CMK (cell line): Measurements from ENCODE around the gene GTF2I.
"Not testable (repeated sequence)": the region's sequence is repeated elsewhere in the genome, so short reads cannot be mapped to it uniquely, and the experiment has no call there.

Experiments
- DNase-seq: peaks from one replicate; pipeline ENCODE4 v3.0.0-alpha.2; 2010; ENCODE audit warnings: low read depth

The GTF2I gene

DNA sequence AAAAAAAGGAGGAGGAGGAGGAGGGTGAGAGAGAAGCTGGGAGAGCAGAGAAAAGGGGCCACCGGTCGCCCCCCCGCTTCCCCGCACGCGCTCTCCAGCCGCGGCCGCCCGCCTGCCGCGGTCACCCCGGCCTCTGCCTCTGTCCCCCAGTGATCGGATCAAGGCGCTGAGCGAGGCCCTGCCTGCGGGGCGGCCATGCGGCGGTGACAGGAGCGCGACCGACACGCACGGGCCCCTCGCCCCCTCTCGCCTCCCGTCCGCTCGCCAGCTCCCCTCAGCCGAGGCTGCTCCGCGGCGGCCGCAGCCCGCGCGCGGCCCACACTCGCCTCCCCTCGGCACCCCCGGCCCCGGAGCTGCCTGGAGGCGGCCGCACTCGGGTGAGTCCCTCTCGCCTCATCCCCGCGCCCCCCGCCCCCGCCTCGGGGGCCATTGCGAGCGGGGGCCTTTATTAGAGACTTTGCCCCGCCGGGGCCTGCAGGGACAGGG lies at the start of gene GTF2I:
Gene GTF2I, plus strand, starts transcription at position 27 of the 486 bp plus-strand sequence. CDS start 31,411 bp downstream, outside the sequence.
- DNase-seq: no peak

DNA sequence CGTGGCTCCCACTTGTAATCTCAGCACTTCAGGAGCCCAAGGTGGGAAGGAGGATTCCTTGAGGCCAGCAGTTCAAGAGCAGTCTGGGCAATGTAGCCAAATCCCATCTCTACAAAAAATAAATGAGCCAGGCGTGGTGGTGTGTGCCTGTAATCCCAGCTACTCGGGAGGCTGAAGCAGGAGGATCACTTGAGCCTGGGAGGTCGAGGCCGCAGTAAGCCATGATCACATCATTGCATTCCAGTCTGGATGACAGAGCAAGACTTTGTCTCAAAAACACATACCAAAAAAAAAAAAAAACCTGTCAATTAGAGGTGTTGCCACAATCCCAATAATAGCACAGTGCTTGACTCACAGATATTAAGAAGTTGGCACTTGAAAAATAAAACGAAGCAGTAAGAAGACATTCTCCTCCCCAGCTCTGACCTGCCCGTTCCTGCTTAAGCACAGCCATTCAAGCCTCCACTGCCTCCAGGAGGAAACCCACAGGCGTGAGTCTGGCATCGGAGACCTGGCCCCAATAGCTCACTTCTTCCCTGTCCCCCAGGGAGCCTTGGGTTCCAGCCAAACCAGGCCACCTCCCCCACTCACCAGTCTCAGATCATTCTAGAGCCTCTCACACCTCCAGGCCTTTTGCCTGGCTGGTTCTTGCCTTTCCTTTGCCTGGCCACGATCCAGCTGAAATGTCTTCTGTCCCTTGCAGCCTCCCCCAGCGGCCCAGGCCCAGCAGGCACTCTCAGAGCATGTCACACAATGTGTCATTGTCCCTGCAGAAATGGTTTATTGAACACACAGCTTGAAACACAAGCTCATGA lies 45.3 kb upstream of the GTF2I start:
- DNase-seq: no peak

DNA sequence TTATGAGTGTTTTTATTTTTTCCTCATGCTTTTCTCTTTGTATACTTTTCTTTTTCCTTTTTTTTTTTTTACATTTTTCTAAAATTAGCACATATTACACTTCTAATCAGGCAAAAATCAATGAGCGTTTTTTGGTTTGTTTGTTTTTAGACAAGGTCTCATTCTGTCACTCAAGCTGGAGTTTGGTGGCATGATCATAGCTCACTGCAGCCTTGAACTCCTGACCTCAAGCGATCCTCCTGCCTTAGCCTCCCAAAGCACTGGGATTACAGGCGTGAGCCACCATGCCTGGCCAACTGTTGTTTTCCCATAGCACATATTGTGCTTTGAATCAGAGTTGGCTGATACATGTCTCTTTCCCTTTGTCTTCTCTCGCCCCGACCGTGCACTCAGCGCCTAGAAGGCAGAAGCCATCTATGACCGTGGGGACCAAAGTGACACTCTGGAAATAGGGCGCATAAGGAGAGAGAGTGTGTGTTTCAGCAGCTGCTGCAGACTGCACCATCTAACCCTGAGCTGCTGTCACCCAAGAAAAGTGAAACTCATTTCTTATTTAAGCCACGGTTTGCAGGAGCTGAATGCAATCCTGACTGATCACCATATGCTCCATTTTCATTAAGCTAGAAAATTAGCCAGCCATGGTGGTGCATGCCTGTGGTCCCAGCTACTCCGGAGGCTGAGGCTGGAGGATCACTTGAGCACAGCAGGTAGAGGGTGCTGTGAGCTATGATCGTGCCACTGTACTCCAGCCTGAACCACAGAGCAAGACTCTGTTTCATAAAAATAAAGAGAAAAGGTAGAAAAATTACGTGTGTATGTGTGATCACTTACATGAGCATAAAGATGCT lies 41.4 kb upstream of the GTF2I start:
- no peak for DNase-seq

DNA sequence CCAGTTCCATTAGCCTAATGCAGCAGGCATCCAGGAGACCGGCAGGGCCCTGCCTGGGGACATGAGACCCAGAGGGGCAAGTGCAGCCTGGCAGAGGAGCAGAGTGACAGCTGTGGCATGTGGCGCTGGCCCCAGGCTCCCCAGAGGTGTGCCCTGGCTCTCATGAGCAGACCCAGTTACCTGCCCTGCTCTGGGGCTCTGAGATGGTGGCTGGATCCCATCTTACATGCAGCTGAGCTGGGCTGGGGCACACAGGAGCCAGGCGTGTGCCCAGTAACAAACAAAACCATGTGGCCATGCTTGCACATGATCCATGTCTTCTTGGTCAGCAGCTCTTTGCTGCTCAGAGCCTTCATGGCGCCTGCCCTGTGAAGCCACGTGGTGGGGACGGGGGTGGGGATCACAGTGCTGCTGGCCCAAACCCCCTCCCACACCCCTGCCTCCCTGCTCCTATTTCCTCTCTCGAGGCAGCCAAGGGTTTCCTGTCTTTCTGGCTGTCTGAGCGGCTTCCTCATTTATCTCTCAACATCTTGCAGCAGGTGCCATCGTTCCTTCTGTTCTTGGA lies 40.3 kb upstream of the GTF2I start:
- no peak for DNase-seq

DNA sequence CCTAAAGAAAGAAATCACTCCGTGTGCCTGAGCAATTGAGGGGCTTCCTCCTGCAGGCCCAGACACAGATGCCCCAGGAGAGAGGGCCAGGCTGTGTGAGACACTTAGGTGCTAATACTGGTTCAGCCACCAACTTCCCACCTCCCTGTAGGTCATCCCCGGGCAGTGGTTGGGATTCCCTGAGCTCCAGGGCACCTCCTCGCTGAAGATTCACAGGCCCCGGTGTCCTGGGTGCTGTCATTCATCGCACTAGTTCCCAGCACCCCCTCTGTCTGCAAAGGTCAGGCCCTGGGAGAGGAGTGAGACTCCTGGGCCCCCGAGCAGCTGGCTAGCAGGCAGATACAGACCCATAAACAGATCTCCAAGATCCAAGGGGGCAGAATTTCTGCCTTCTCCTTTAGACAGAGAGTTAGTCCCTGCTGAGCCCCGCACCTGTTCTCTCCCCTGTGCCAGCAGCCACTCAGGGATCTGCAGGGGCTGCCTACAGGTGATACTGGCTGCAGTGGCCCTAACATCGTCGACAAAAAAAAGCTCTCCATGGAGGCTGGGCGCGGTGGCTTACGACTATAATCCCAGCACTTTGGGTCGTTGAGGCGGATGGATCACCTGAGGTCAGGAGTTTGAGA lies 38.2 kb upstream of the GTF2I start:
- DNase-seq: no peak

DNA sequence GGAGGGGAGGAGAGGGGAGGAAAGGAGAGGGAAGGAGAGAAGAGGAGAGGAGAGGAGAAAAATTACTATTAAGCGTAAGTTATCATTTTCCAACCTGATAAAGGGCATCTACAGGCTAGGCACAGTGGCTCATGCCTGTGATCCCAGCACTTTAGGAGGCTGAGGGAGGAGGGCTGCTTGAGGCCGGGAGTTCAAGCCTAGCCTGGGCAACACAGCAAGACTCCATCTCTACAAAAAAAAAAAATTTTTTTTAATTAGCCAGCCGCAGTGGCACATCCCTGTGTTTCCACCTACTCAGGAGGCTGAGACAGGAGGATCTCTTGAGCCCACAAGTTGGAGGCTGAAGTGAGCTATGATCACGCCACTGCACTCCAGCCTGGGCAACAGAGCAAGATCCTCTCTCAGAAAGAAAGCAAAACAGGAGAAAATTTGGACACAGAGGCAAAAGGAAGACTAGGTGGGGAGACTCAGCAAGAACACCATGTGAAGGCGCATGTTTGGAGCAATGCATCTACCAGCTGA lies 35.2 kb upstream of the GTF2I start:
- no peak for DNase-seq

DNA sequence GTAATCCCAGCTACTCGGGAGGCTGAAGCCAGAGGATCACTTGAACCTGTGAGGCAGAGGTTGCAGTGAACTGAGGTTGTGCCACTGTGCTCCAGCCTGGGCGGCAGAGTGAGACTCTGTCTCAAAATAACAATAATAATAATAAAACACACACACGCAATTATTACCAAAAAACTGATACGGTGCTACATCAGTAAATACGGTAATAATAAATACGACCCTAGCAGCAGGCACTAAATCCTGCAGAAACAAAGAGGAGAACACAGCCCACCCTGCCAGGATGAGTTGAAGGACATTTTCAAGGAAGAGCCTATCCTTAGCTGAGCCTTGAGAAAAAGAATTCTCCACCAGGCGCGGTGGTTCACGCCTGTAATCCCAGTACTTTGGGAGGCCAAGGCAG lies 34.4 kb upstream of the GTF2I start:
- no peak for DNase-seq

DNA sequence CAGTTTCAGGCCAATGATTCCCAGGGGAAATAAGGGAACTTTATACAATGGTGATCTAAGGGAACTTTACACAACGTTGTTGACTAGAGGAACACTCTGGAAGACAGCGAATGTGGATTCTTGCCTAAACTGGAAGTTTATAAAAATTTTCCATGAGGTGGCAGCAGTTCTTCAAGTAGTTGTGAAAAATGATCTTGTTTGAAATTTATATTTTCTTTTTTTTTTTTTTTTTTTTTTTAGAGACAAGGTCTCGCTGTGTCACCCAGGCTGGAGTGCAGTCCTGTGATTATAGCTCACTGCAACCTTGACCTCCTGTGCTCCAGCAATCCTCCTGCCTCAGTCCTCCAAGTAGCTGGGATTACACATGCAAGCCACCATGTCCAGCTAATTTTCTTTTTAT lies 32.1 kb upstream of the GTF2I start:
- no peak for DNase-seq

DNA sequence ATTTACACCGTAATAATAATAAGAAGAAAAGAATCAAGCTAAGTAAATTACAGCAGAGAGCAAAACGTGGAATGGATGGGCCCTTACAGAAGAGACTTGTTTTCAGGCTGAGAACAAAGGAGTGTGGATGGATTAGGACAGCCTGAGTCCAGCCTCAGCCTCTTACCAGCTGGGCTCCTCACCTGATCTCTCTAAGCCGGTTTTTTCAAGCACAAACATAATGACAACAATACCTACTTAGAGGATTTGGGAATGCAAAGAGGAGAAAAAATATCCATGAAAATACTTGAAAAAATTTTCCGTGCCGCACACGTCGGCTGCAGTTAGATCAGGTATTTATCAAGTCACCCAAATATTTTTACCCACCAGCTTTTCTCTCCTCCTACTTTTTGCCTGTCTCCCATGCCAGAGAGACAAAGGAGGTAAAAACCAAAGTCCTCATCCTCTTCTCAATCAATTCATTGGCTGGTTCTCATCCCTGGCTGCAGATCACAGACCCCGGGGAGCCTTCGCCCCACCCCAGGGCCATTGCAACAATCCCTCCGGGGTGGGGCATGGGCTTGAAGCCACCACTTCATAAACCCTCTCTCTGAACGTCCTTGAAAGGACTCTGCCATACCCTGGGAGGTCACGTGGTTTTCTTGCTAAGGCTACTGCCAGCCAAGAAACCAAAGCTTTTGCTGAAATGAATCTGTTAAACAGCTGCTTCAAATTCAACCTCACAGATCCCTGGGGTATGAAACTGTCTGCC lies 29.7 kb upstream of the GTF2I start:
- no peak for DNase-seq

DNA sequence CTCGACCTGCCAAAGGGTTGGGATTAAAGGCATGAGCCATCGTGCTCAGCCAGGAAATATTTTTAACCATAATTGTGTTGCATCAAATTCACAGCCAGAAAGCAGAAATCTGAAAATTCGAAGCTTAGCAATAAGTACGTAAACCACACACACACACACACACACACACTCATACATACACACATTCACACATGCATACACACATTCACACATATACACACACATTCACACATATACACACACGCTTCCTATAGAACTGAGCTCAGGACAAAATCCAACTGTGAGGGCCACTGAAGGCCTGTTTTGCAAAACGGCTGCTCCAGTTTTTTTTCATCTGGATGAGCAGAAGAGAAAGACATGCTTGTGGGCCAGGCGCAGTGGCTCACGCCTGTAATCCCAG lies 25.0 kb upstream of the GTF2I start:
- no peak for DNase-seq

DNA sequence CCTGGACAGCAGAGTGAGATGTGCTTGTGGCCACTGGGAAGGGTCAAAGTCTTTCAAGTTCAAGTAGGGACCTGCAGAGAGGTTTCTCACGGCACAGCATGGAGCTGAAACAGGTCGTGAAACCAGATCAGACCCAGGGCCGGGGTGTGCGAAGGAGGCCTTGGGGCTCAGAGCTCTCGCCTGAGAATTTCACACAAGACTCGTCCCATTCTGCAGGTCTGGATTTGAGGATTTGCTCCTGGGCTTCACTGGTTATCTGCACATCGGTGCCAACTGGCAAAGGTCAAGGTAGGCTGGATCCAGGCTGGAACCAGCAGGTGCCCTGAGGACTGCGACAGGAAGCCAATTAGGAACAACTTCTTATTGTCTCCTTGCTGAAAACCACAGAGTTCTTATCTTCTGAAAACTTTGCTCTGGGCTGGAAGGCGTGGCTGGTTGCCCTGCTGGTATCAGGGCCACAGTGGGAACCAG lies 24.0 kb upstream of the GTF2I start:
- no peak for DNase-seq

DNA sequence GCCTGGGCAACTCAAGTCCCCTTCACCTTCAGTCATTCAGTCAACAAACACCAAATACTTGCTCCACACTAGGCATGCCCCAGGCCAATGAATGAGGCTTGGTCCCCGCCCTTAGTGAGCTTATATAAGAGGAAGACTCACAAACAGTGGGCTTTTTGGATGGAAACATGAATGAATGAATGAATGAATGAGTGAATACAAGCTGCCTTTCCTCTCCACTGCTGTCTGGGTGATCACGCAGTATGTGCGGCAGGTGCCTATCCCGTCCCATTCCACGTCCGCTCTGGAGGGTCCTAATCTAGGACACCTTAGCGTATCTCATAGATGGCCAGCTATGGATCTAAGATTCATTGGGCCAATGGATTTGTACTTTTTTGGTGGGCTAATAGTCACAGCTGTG lies 19.8 kb upstream of the GTF2I start:
- DNase-seq: no peak

DNA sequence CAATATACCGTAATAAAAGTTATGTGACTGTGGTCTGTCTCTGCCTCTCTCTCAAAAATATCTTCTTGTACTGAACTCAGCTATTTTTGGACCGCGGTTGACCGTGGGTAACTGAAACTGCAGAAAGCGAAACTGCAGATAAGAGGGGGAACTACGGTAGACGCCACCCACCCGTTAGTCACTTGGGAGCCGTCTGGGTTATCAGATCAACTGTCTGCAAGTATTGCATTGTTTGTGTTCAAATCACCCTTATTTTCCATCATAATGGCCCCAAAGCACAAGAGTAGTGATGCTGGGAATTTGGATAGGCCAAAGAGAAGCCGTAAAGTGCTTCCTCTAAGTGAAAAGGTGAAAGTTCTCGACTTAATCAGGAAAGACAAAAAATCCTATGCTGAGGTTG lies 7.5 kb upstream of the GTF2I start:
- DNase-seq: not testable (repeated sequence)

DNA sequence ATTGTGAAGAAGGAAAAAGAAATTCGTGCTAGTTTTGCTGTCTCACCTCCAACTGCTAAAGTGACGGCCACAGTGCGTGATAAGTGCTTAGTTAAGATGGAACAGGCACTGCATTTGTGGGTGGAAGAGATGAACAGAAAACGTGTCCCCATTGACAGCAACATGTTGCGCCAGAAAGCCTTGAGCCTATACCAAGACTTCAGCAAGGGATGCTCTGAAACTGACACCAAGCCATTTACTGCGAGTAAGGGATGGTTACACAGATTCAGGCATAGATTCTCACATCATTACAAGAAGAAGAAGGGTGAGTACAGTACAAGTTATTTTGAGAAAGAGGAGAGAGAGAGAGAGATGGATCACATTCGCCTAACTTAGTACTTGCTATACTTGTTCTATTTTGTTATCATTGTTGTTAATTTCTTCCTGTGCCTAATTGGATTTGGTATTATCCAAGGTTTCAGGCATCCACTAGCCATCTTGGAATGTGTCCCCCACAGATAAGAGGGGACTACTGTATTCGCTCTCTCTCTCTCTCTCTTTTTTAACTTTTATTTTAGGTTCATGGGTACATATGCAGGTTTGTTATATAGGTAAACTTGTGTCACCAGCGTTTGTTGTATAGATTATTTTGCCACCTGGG lies 6.9 kb upstream of the GTF2I start:
- not testable (repeated sequence) for DNase-seq

DNA sequence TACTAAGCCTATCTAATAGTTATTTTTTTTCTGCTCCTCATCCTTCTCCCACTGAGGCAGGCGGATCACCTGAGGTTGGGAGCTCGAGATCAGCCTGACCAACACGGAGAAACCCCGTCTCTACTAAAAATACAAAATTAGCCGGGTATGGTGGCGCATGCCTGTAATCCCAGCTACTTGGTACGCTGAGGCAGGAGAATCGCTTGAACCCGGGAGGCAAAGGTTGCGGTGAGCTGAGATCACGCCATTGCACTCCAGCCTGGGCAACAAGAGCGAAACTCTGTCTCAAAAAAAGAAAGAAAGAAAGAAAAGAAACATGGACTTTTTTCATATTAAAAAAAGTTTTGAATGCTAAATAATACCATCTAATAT lies 6.4 kb upstream of the GTF2I start:
- not testable (repeated sequence) for DNase-seq

DNA sequence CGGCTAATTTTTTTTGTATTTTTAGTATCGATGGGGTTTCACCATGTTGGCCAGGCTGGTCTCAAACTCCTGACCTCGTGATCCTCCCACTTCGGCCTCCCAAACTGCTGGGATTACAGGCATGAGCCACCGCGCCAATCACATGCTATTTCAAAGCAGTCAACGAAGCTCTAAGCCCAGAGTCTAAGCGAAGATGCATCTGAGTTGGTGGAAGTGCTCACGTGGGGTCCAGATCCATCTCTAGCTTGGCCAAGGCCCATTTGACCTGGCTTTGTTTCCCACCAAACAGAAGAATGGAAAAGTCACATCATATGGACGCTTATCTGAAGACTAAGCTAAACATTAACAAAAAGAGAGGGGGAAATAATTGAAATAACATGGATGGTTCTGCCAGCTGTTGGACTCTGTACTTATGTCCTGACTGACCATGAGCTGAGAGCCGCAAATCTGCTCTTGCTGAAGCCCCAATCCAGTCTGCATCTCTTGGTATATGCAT lies 3.8 kb upstream of the GTF2I start:
- DNase-seq: no peak

DNA sequence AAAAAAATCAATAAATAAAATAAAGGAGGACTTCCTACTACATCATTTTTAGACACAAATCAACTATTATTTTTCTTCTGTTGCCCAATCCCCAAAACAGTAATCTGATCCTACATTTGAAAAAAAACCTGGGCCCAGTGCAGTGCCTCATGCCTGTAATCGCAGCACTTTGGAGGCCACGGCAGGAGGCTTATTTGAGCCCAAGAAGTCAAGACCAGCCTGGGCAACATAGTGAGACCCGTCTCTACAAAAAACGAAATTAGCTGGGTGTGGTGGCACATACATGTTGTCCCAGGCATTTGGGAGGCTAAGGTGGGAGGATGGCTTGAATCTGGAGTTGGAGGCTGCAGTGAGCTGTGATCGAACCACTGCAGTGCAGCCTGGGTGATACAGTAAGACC lies 2.7 kb upstream of the GTF2I start:
- DNase-seq: no peak

DNA sequence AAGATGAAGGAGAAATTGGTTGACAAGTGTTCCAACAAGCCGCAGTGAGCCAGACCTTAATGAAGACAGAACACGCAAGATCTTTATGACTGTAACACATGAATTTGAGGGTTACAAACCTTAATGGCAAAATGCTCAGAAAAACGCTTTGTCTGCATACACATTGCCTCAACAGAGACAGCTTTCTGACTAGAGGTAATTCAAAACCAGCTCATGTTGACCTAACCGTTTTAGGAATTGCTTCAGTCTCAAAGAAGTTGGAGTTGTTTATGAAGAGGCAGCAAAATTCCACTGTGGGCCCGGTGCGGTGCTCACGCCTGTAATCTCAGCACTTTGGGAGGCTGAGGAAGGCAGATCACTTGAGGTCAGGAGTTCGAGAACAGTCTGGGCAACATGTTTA lies 2.2 kb upstream of the GTF2I start:
- no peak for DNase-seq

DNA sequence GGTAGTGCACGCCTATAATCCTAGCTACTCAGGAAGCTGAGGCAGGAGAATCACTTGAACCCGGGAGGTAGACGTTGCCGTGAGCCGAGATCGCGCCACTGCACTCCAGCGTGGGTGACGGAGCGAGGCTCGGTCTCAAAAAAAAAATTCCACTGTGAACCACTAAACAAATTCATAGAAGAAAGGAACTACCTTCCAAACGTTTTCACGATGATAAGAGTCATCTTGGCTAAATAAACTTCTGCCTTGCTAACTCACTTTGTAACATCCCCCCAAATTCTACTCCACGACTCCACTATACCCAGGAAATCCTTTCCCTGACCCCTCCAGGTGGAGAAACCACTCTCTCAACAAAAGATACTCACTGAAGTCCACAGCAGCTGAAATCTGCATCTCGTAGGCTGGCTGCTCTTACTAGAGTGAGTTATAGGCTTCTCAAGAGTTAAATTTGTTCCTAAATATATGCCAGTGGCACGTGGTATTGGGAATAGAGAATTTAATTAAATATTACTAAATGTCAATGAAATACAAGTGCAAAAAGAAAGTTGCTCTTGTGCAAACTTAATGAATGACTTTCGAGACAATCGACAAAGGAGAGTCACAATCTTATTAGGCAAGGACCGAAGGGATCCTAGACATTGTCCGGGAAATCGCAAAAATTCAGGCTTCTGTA lies 1.6 kb upstream of the GTF2I start:
- DNase-seq: no peak

DNA sequence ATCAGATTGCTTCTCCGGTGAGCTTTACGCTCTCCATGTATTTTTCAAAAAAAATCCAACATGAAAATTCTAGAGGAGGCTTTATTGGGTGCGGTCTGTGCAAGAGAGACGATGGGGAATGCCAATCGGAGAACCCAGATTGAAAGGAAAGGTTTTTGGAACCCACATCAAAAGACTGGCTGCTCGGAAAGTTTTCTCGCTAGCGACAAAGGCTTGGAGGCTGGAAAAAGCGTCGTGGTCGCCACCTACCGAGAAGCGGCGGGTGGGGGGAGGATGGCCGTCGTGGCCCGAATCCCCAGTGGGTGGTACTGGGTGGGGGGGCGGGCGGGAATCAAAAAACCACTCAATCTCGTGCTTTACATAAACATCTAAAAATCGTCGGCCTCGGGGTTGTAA lies 1.1 kb upstream of the GTF2I start:
- no peak for DNase-seq
